Peyer's patch (tissue), 4 donors: ENCODE data around the gene SDS. TPM values are rescaled to one million over a fixed set of nuclear protein-coding genes. Genes with fewer than 3 reads are reported as not detected.

Experiments
- DNase-seq, 3 donors: peaks; one replicate each; pipeline ENCODE4 v3.0.0-alpha.2; 2017 to 2019
- H3K27ac ChIP-seq, 4 donors: fragments of 200-600 bp; sonication (generic); one replicate each; pipeline ENCODE4 v1.5.1; 2016 to 2019
- H3K27me3 ChIP-seq, 2 donors: fragments of 200-600 bp; sonication (generic); one replicate each; pipeline ENCODE4 v1.5.1; 2019
- H3K36me3 ChIP-seq, 3 donors: fragments of 200-600 bp; sonication (generic); one replicate each; pipeline ENCODE4 v1.5.1; 2016 to 2019
- H3K4me1 ChIP-seq, 4 donors: fragments of 200-600 bp; sonication (generic); one replicate each; pipeline ENCODE4 v1.5.1; 2016 to 2019
- H3K4me3 ChIP-seq, 4 donors: fragments of 200-600 bp; sonication (generic); 1 replicate in 3 of 4; 2 replicates in 1 of 4; pipeline ENCODE4 v1.5.1; 2016 to 2019; ENCODE audit warnings: mild to moderate bottlenecking in 1 of 4
- H3K9me3 ChIP-seq, 4 donors: fragments of 200-600 bp; sonication (generic); one replicate each; pipeline ENCODE4 v1.5.1; 2016 to 2019; ENCODE audit warnings: mild to moderate bottlenecking in 1 of 4
- CTCF ChIP-seq, 6 experiments: fragments of 450-650 bp in 4 of 6; fragments of 200-600 bp in 2 of 6; sonication (generic) in 1 of 6; IDR thresholded peaks; one replicate each; pipeline ENCODE4 v1.5.1; 2017 to 2019; ENCODE audit warnings: antibody characterized with exemption in 6 of 6, mild to moderate bottlenecking in 3 of 6, moderate library complexity in 1 of 6
- POLR2A ChIP-seq, 2 donors: fragments of 450-650 bp; IDR thresholded peaks; one replicate each; pipeline ENCODE4 v1.5.1; 2017; ENCODE audit warnings: antibody characterized with exemption in 2 of 2, mild to moderate bottlenecking in 2 of 2, moderate library complexity in 2 of 2
- total RNA-seq, 4 donors: library from RNA; depleted of rRNA; stranded (reverse); fragments of >200 nt; gene quantifications; one replicate each; pipeline ENCODE4 v1.1.0, GENCODE V29; 2016

Gene SDS
- total RNA-seq, 4 donors from 2014 or later = not detected

GRCh38 chr12:113436586-113436985 is 32.9 kb upstream of the SDS start:
- TF ChIP-seq CTCF (IDR thresholded peaks at IDR 0.05) = no peak
- no peak for TF ChIP-seq POLR2A (IDR thresholded peaks at IDR 0.05)

GRCh38 chr12:113435367-113435766 is 31.7 kb upstream of the SDS start:
- Histone ChIP-seq H3K36me3 (no peaks in the 10 kb centered on the region), H3K9me3 (no peaks in the 10 kb centered on the region), H3K4me1 (no peaks in the 10 kb centered on the region), H3K4me3 (no peak overlapping the region), H3K27ac (no peak overlapping the region), H3K27me3 (no peaks in the 10 kb centered on the region)
- no peak for DNase-seq
- no peak for TF ChIP-seq POLR2A (IDR thresholded peaks at IDR 0.05)

More at GRCh38 chr12:113436586-113436985, 32.9 kb upstream of the SDS start:
- DNase-seq = no peak
- H3K4me1 ChIP-seq = no peaks in the 10 kb centered on the region
- no peaks in the 10 kb centered on the region for H3K9me3 ChIP-seq
- H3K4me3 ChIP-seq = no peak overlapping the region
- no peak overlapping the region for H3K27ac ChIP-seq
- H3K36me3 ChIP-seq = no peaks in the 10 kb centered on the region
- H3K27me3 ChIP-seq = no peaks in the 10 kb centered on the region

GRCh38 chr12:113432986-113433385 is 29.3 kb upstream of the SDS start:
- DNase-seq = no peak
- Histone ChIP-seq H3K4me3 (no peak overlapping the region), H3K27me3 (no peaks in the 10 kb centered on the region), H3K4me1 (no peaks in the 10 kb centered on the region), H3K9me3 (no peaks in the 10 kb centered on the region), H3K27ac (no peak overlapping the region), H3K36me3 (no peaks in the 10 kb centered on the region)
- TF ChIP-seq CTCF (IDR thresholded peaks at IDR 0.05) = no peak
- no peak for TF ChIP-seq POLR2A (IDR thresholded peaks at IDR 0.05)

- Histone ChIP-seq H3K4me1 (no peaks in the 10 kb centered on the region), H3K9me3 (no peaks in the 10 kb centered on the region), H3K36me3 (no peaks in the 10 kb centered on the region), H3K4me3 (no peak overlapping the region), H3K27ac (no peak overlapping the region), H3K27me3 (no peaks in the 10 kb centered on the region)
- DNase-seq = no peak
- TF ChIP-seq CTCF (IDR thresholded peaks at IDR 0.05) = no peak
- no peak for TF ChIP-seq POLR2A (IDR thresholded peaks at IDR 0.05)
Measured at GRCh38 chr12:113428482-113428881, 24.8 kb upstream of the SDS start.

GRCh38 chr12:113427882-113428281 is 24.2 kb upstream of the SDS start:
- Histone ChIP-seq H3K36me3 (no peaks in the 10 kb centered on the region), H3K4me1 (peaks cover 0 to 2% (median 0%) of the 10 kb centered on the region in 4 donors), H3K27ac (no peak overlapping the region), H3K9me3 (no peaks in the 10 kb centered on the region), H3K4me3 (no peak overlapping the region), H3K27me3 (no peaks in the 10 kb centered on the region)
- no peak for DNase-seq
- TF ChIP-seq CTCF (IDR thresholded peaks at IDR 0.05) (no peak), POLR2A (IDR thresholded peaks at IDR 0.05) (no peak)

GRCh38 chr12:113425960-113426453 is 22.3 kb upstream of the SDS start:
- H3K36me3 ChIP-seq = no peaks in the 10 kb centered on the region
- TF ChIP-seq CTCF (IDR thresholded peaks at IDR 0.05) (no peak), POLR2A (IDR thresholded peaks at IDR 0.05) (no peak)
- H3K27me3 ChIP-seq = no peaks in the 10 kb centered on the region
- H3K4me1 ChIP-seq = peaks cover 0 to 16% (median 2%) of the 10 kb centered on the region in 4 donors
- H3K27ac ChIP-seq = no peak overlapping the region
- no peak for DNase-seq
- no peaks in the 10 kb centered on the region for H3K9me3 ChIP-seq
- no peak overlapping the region for H3K4me3 ChIP-seq
